Neural cell (in vitro differentiated cells): ENCODE data around the gene IMPG2. TPM values are rescaled to one million over a fixed set of nuclear protein-coding genes. Genes with fewer than 3 reads are reported as not detected.

Source experiments
- H2AFZ ChIP-seq: fragments of 200-600, 300-800 bp; sonication (generic), shearing (Covaris generic); 2 replicates; pipeline ENCODE4 v1.6.0; 2014; ENCODE audit warnings: low read depth, mild to moderate bottlenecking, antibody characterized with exemption, low read length, moderate library complexity
- H3F3A ChIP-seq: fragments of 200-600 bp; shearing (Covaris generic); 2 replicates; pipeline ENCODE4 v1.6.1; 2016; ENCODE audit warnings: mild to moderate bottlenecking, moderate library complexity, mixed read lengths, antibody characterized with exemption, low read length; ENCODE audit not compliant: insufficient read depth, poor library complexity, severe bottlenecking
- H3K27ac ChIP-seq: fragments of 200-600, 300-800 bp; sonication (generic), shearing (Covaris generic); 2 replicates; pipeline ENCODE4 v1.5.1; 2014; ENCODE audit warnings: mild to moderate bottlenecking, low read length, moderate library complexity
- H3K27me3 ChIP-seq: fragments of 300-800, 200-600 bp; sonication (generic), shearing (Covaris generic); 2 replicates; pipeline ENCODE4 v1.6.0; 2014; ENCODE audit warnings: mild to moderate bottlenecking, low read depth, low read length, moderate library complexity; ENCODE audit not compliant: insufficient read depth
- H3K36me3 ChIP-seq: fragments of 300-800, 200-600 bp; sonication (generic), shearing (Covaris generic); 2 replicates; pipeline ENCODE4 v1.5.1; 2014; ENCODE audit warnings: mild to moderate bottlenecking, antibody characterized with exemption, low read length, moderate library complexity; ENCODE audit not compliant: insufficient read depth
- H3K4me2 ChIP-seq: fragments of 300-800, 200-600 bp; sonication (generic), shearing (Covaris generic); 2 replicates; pipeline ENCODE4 v1.6.0; 2014; ENCODE audit warnings: mild to moderate bottlenecking, low read length
- H3K4me3 ChIP-seq: fragments of 300-800, 200-600 bp; sonication (generic), shearing (Covaris generic); 2 replicates; pipeline ENCODE4 v1.5.1; 2014; ENCODE audit warnings: mild to moderate bottlenecking, low read length, moderate library complexity
- H3K79me2 ChIP-seq: fragments of 200-600 bp; shearing (Covaris generic); replicated peaks from 2 replicates; pipeline ENCODE4 v1.6.0; 2014; ENCODE audit warnings: mild to moderate bottlenecking, low read length, moderate library complexity; ENCODE audit not compliant: insufficient read depth
- H3K9ac ChIP-seq: fragments of 300-800, 200-600 bp; sonication (generic), shearing (Covaris generic); 2 replicates; pipeline ENCODE4 v1.6.1; 2016; ENCODE audit warnings: mild to moderate bottlenecking, low read length, mixed read lengths
- H3K9me2 ChIP-seq: fragments of 200-600 bp; shearing (Covaris generic); 2 replicates; pipeline ENCODE4 v1.6.1; 2016; ENCODE audit warnings: mild to moderate bottlenecking, low read length, mixed read lengths; ENCODE audit not compliant: insufficient read depth
- H3K9me3 ChIP-seq: fragments of 200-600, 300-800 bp; sonication (generic), shearing (Covaris generic); 2 replicates; pipeline ENCODE4 v1.6.1; 2016; ENCODE audit warnings: mild to moderate bottlenecking, mixed run types, low read length, moderate library complexity, mixed read lengths
- H4K20me1 ChIP-seq: fragments of 200-600 bp; shearing (Covaris generic); 2 replicates; pipeline ENCODE4 v1.6.1; 2016; ENCODE audit warnings: mild to moderate bottlenecking, mixed run types; ENCODE audit not compliant: insufficient read depth
- EP300 ChIP-seq: fragments of 450-650 bp; conservative IDR thresholded peaks from 2 replicates; pipeline ENCODE4 v1.6.1; 2014; ENCODE audit warnings: antibody characterized with exemption, mild to moderate bottlenecking, moderate library complexity; ENCODE audit not compliant: poor library complexity, severe bottlenecking
- EZH2 ChIP-seq: fragments of 200-600, 300-800 bp; shearing (Covaris generic), sonication (generic); IDR thresholded peaks from 2 replicates; pipeline ENCODE4 v1.6.1; 2014; ENCODE audit warnings: antibody characterized with exemption, low read length, borderline replicate concordance, mild to moderate bottlenecking; ENCODE audit not compliant: insufficient read depth, poor library complexity, severe bottlenecking
- MXI1 ChIP-seq: fragments of 450-650 bp; conservative IDR thresholded peaks from 2 replicates; pipeline ENCODE4 v1.6.1; 2014; ENCODE audit warnings: antibody characterized with exemption, mild to moderate bottlenecking; ENCODE audit not compliant: poor library complexity, severe bottlenecking
- POLR2AphosphoS5 ChIP-seq: IDR thresholded peaks from 2 replicates; pipeline ENCODE4 v1.6.1; 2012
- RAD21 ChIP-seq: fragments of 450-650 bp; conservative IDR thresholded peaks from 2 replicates; pipeline ENCODE4 v1.6.1; 2014; ENCODE audit warnings: antibody characterized with exemption, mild to moderate bottlenecking, moderate library complexity
- REST ChIP-seq: IDR thresholded peaks from 2 replicates; pipeline ENCODE4 v1.6.1; 2012; ENCODE audit warnings: borderline replicate concordance
- SMC3 ChIP-seq: fragments of 450-650 bp; conservative IDR thresholded peaks from 2 replicates; pipeline ENCODE4 v1.6.1; 2014; ENCODE audit warnings: antibody characterized with exemption, mild to moderate bottlenecking, moderate library complexity; ENCODE audit not compliant: poor library complexity
- TAF1 ChIP-seq: IDR thresholded peaks from 2 replicates; pipeline ENCODE4 v1.6.1; 2012; ENCODE audit warnings: low read depth
- polyA plus RNA-seq: library from polyadenylated mRNA; depleted of rRNA; stranded (reverse); fragments of >200 nt; gene quantifications from 2 replicates; pipeline ENCODE4 v1.2.3, GENCODE V29; 2014
- TF ChIP-seq, protein P1 (sequence below): fragments of 450-650 bp; IDR thresholded peaks from 2 replicates; pipeline ENCODE4 v1.5.1; 2014; ENCODE audit warnings: antibody characterized with exemption, mild to moderate bottlenecking, moderate library complexity; ENCODE audit not compliant: poor library complexity, severe bottlenecking

Gene IMPG2
- polyA plus RNA-seq, 1 donor from 2014 or later: 6.3 TPM

DNA sequence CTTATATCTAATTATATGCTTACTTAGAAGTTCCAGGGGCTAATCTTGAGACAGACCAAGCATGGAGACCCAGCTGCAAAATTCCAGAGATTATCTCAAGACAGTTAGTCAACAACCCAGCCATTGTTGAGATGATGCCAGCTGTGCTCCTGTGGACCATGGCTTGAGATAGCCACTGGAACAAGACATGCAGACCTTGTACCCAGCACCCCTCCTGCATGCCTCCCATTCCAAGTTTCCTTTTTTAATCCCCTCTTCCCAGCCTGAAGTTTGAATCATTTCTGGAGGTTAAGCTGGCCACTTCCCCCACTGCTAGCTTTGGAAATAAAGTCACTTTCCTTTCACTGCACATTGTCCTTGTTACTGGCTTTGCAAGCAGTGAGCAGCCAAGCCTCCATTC lies 53.8 kb downstream of the IMPG2 start:
- no peaks in the 10 kb centered on the region for H3K27me3 ChIP-seq
- no peak overlapping the region for H3K4me2 ChIP-seq
- no peaks in the 10 kb centered on the region for H3F3A ChIP-seq
- TF ChIP-seq EZH2 (no peak), EP300 (no peak), REST (no peak), MXI1 (no peak), TAF1 (no peak), POLR2AphosphoS5 (no peak)
- TF ChIP-seq, protein P1, sequence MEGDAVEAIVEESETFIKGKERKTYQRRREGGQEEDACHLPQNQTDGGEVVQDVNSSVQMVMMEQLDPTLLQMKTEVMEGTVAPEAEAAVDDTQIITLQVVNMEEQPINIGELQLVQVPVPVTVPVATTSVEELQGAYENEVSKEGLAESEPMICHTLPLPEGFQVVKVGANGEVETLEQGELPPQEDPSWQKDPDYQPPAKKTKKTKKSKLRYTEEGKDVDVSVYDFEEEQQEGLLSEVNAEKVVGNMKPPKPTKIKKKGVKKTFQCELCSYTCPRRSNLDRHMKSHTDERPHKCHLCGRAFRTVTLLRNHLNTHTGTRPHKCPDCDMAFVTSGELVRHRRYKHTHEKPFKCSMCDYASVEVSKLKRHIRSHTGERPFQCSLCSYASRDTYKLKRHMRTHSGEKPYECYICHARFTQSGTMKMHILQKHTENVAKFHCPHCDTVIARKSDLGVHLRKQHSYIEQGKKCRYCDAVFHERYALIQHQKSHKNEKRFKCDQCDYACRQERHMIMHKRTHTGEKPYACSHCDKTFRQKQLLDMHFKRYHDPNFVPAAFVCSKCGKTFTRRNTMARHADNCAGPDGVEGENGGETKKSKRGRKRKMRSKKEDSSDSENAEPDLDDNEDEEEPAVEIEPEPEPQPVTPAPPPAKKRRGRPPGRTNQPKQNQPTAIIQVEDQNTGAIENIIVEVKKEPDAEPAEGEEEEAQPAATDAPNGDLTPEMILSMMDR: no peak
- no peaks in the 10 kb centered on the region for H3K79me2 ChIP-seq
- no peaks in the 10 kb centered on the region for H3K9me3 ChIP-seq
- no peak overlapping the region for H2AFZ ChIP-seq
- H4K20me1 ChIP-seq: no peaks in the 10 kb centered on the region
- no peaks in the 10 kb centered on the region for H3K9me2 ChIP-seq
- H3K27ac ChIP-seq: no peak overlapping the region
- no peak overlapping the region for H3K4me3 ChIP-seq
- no peaks in the 10 kb centered on the region for H3K36me3 ChIP-seq
- H3K9ac ChIP-seq: no peak overlapping the region

DNA sequence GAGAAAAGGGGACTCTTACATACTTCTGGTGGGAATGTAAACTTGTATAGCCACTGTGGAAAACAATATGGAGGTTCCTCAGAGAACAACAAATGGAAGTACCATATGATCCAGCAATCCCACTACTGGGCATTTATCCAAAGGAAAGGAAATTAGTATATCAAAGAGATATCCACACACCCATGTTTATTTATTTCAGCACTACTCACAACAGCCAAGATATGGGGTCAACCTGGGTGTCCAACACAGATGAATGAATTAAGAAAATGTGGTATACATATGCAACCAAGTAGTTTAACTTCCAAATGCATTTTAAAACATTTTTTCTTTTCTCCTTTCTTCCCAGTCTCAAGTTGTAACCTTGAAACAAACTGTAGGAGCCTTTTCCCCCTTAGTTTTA lies 54.3 kb downstream of the IMPG2 start:
- Histone ChIP-seq H3K27ac (no peak overlapping the region), H3K4me3 (no peak overlapping the region), H3K27me3 (no peaks in the 10 kb centered on the region), H3K9me2 (no peaks in the 10 kb centered on the region), H3K9me3 (no peaks in the 10 kb centered on the region), H3K79me2 (no peaks in the 10 kb centered on the region), H3K4me2 (no peak overlapping the region), H3F3A (no peaks in the 10 kb centered on the region), H3K9ac (no peak overlapping the region), H4K20me1 (no peaks in the 10 kb centered on the region), H3K36me3 (no peaks in the 10 kb centered on the region), H2AFZ (no peak overlapping the region)
- TF ChIP-seq POLR2AphosphoS5 (no peak), TAF1 (no peak), MXI1 (no peak), EP300 (no peak), SMC3 (no peak), RAD21 (no peak), REST (no peak), EZH2 (no peak)
- TF ChIP-seq, protein P1: no peak
